ENCODE data around the gene TJP2. TPM values are rescaled to one million over a fixed set of nuclear protein-coding genes. Genes with fewer than 3 reads are reported as not detected.
A peak's percentile ranks its signal among the peaks of the same experiment; 100 is the strongest.

The TJP2 gene
- total and polyA plus RNA-seq, 12 donors = 24.2 to 117 (median 82.4) TPM

- Histone ChIP-seq H3K36me3 (no peaks in the 10 kb centered on the region), H3K4me3 (no peak overlapping the region), H3K27ac (no peak overlapping the region), H3K27me3 (peaks cover 0 to 3% (median 0%) of the 10 kb centered on the region in 7 donors), H3K9me3 (peaks cover 0 to 10% (median 5%) of the 10 kb centered on the region in 11 donors), H3K4me1 (peaks cover 0 to 9% (median 0%) of the 10 kb centered on the region in 9 donors)
- DNase-seq (no peak), ATAC-seq (no peak)
- no peak for TF ChIP-seq CTCF (IDR thresholded peaks at IDR 0.05)
- intact Hi-C loops (cut with DNase I) = no loop called here
Observed at GRCh38 chr9:69317894-69318293, 143.8 kb downstream of the TJP2 start.

GRCh38 chr9:69319324-69320025 is 145.4 kb downstream of the TJP2 start:
- H3K9me3 ChIP-seq = no peaks in the 10 kb centered on the region
- no peaks in the 10 kb centered on the region for H3K36me3 ChIP-seq
- peaks cover 0 to 19% (median 0%) of the 10 kb centered on the region in 7 donors for H3K27me3 ChIP-seq
- no peak overlapping the region for H3K4me3 ChIP-seq
- no peak overlapping the region for H3K27ac ChIP-seq
- DNase-seq = no peak
- no peak for TF ChIP-seq CTCF (IDR thresholded peaks at IDR 0.05)
- H3K4me1 ChIP-seq = peaks cover 0 to 10% (median under 1%) of the 10 kb centered on the region in 9 donors
- intact Hi-C loops (cut with DNase I) = loop anchor here in 6 of 10 donors (5.0 to 10.0 kb wide), 5 partner anchors 47 to 105 kb away; no protein-coding TSS in a partner anchor
- WGBS, 2 donors = 62 to 75% methylated on average over 6 of the region's 6 CpGs
- ATAC-seq = no peak

GRCh38 chr9:69322256-69322655 is 148.2 kb downstream of the TJP2 start:
- peaks cover 0 to 44% (median 0%) of the 10 kb centered on the region in 7 donors for H3K27me3 ChIP-seq
- TF ChIP-seq CTCF (IDR thresholded peaks at IDR 0.05) = no peak
- no peak for ATAC-seq
- no peak overlapping the region for H3K4me3 ChIP-seq
- H3K27ac ChIP-seq = no peak overlapping the region
- H3K9me3 ChIP-seq = no peaks in the 10 kb centered on the region
- no peak for DNase-seq
- peaks cover 0 to 27% (median 10%) of the 10 kb centered on the region in 9 donors for H3K4me1 ChIP-seq
- intact Hi-C loops (cut with DNase I) = loop anchor here in 6 of 10 donors (5.0 to 10.0 kb wide), 5 partner anchors 50 to 107 kb away; no protein-coding TSS in a partner anchor
- no peaks in the 10 kb centered on the region for H3K36me3 ChIP-seq
- WGBS, 2 donors = 27 to 44% methylated on average over 1 of the region's 1 CpG

- H3K27me3 ChIP-seq = peaks cover 0 to 53% (median 0%) of the 10 kb centered on the region in 7 donors
- DNase-seq (no peak), ATAC-seq (no peak)
- H3K9me3 ChIP-seq = no peaks in the 10 kb centered on the region
- H3K27ac ChIP-seq = peak overlapping the region in 7 of 10 donors; percentile 76 to 95 (median 86)
- intact Hi-C loops (cut with DNase I) = loop anchor here in 6 of 10 donors (2.0 to 10.0 kb wide), 6 partner anchors 52 to 109 kb away; no protein-coding TSS in a partner anchor
- H3K4me3 ChIP-seq = peak overlapping the region in 7 of 10 donors; percentile 59 to 79 (median 67)
- no peaks in the 10 kb centered on the region for H3K36me3 ChIP-seq
- 37 to 55% methylated on average over 2 of the region's 2 CpGs for WGBS, 2 donors
- peaks cover 0 to 27% (median 10%) of the 10 kb centered on the region in 9 donors for H3K4me1 ChIP-seq
- no peak for TF ChIP-seq CTCF (IDR thresholded peaks at IDR 0.05)
Observed at GRCh38 chr9:69323861-69324260, 149.8 kb downstream of the TJP2 start.

Other genes with a start within 250 kb of the TJP2 start
- gene PRKACG, start 160.2 kb upstream of the TJP2 start, total RNA-seq = not detected
- gene PRKACG, start 160.2 kb upstream of the TJP2 start, polyA plus RNA-seq = not detected
- 10 to 100 TPM; 18.8 to 41.8 (median 36.8) TPM for gene FXN, start 138.5 kb upstream of the TJP2 start, total RNA-seq
- 10 to 100 TPM in 1 of 2 donors, 1 to 10 TPM in 1; 7.8 to 15.0 TPM for gene FXN, start 138.5 kb upstream of the TJP2 start, polyA plus RNA-seq
- 10 to 100 TPM; 23.4 to 40.5 (median 26.6) TPM for gene ENTREP1, start 150.9 kb downstream of the TJP2 start, total RNA-seq
- 10 to 100 TPM; 12.3 to 28.1 TPM for gene ENTREP1, start 150.9 kb downstream of the TJP2 start, polyA plus RNA-seq

All from heart right ventricle (tissue), 16 donors.